ENCODE data around the gene JSRP1.

- TF ChIP-seq, protein P1, sequence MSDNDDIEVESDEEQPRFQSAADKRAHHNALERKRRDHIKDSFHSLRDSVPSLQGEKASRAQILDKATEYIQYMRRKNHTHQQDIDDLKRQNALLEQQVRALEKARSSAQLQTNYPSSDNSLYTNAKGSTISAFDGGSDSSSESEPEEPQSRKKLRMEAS (IDR thresholded peaks at IDR 0.05), result no peak
- TF ChIP-seq CTCF (IDR thresholded peaks at IDR 0.05; ENCODE audit: low read depth, low read length, missing input control) (no peak), YY1 (IDR thresholded peaks at IDR 0.05) (no peak), RAD21 (IDR thresholded peaks at IDR 0.05) (no peak), TAF1 (conservative IDR thresholded peaks at IDR 0.05) (no peak), HNF4A (conservative IDR thresholded peaks at IDR 0.05) (no peak), EGR1 (IDR thresholded peaks at IDR 0.05; ENCODE audit: low read depth in 2 of 2) (no peak), REST (IDR thresholded peaks at IDR 0.05) (no peak), RXRA (IDR thresholded peaks at IDR 0.05) (no peak), FOXA1 (IDR thresholded peaks at IDR 0.05) (no peak), SP1 (IDR thresholded peaks at IDR 0.05) (no peak)
Observed at GRCh38 chr19:2287585-2288337, 31.5 kb upstream of the JSRP1 start.
